GM12874 (cell line): ENCODE measurements around the gene NUPR1.

Experiments used
- TF ChIP-seq, protein P1 (sequence below): IDR thresholded peaks from 2 replicates; pipeline ENCODE4 v1.5.1; 2011; ENCODE audit warnings: low read depth, mild to moderate bottlenecking, control low read depth, low read length, moderate library complexity; ENCODE audit not compliant: insufficient read depth

The NUPR1 gene

GRCh38 chr16:28537964-28538732 lies 626 bp downstream of the NUPR1 start:
- TF ChIP-seq, protein P1, sequence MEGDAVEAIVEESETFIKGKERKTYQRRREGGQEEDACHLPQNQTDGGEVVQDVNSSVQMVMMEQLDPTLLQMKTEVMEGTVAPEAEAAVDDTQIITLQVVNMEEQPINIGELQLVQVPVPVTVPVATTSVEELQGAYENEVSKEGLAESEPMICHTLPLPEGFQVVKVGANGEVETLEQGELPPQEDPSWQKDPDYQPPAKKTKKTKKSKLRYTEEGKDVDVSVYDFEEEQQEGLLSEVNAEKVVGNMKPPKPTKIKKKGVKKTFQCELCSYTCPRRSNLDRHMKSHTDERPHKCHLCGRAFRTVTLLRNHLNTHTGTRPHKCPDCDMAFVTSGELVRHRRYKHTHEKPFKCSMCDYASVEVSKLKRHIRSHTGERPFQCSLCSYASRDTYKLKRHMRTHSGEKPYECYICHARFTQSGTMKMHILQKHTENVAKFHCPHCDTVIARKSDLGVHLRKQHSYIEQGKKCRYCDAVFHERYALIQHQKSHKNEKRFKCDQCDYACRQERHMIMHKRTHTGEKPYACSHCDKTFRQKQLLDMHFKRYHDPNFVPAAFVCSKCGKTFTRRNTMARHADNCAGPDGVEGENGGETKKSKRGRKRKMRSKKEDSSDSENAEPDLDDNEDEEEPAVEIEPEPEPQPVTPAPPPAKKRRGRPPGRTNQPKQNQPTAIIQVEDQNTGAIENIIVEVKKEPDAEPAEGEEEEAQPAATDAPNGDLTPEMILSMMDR: no peak

DNA sequence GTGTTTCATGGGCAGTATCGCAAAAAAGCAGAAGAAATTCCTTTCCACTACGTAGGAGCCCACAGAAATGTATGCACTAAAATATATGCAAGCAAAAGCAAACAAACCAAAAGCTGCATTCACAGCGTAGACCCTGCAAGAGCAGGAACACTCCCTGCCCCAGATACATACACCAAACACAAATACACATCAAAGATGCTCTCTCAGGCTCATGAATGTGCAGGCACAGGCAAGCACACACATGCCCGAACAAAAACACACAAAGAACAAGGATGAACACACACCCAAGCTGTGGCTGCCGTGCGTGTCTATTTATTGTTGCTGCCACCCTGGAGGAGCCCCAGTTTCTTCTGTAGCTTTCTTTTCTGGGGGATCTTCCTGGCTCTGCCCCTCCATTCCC lies 1.7 kb downstream of the NUPR1 start:
- TF ChIP-seq, protein P1: no peak

GRCh38 chr16:28534542-28535373 lies 4.0 kb downstream of the NUPR1 start:
- TF ChIP-seq, protein P1: no peak

DNA sequence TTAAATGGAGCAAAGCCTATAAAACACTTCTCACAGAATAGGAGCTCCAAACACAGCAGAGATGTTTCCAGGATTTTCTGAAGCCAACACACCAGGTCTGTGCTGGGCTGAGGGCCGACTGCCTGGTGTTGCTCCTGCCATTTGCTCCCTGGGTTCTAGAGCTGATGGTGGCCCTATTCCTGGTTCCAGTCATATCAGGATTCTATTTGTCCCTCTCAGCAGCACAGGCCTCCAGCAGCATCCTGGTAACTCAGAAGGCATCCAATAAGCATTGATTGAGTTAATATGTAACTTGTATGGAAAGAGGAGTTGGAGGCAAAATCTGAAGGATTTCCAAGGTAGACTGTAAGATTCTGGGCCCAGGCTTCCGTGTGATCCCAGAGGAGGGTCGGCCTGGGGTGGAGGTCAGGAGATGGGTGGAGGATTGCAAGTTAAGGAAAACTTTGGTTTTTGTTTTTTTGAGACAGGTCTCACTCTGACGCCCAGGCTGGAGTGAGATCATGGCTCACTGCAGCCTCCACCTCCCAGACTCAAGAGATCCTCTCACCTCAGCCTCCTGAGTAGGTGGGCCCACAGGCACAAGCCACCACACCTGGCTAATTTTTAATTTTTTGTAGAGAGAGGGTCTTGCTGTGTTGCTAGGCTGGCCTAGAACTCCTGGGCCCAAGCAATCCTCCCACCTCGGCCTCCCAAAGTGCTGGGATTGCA lies 5.7 kb downstream of the NUPR1 start:
- TF ChIP-seq, protein P1: no peak

GRCh38 chr16:28531777-28532744 lies 6.7 kb downstream of the NUPR1 start:
- TF ChIP-seq, protein P1: no peak

GRCh38 chr16:28529124-28529523 lies 9.7 kb downstream of the NUPR1 start:
- TF ChIP-seq, protein P1: no peak
